NCI-H1930 (cell line): ENCODE data around the gene SRI.

ENCODE experiments used
- DNase-seq, 2 experiments: peaks; one replicate each; lab custom pipeline; 2025; lab: John Stamatoyannopoulos, UW

Gene SRI

GRCh38 chr7:88224601-88225275, 4.9 kb upstream of the SRI start:
- DNase-seq: no peak

- no peak for DNase-seq
These were observed 3.4 kb upstream of the SRI start for GRCh38 chr7:88223265-88223664.

GRCh38 chr7:88218836-88219605, 817 bp downstream of the SRI start:
- no peak for DNase-seq

- DNase-seq: no peak
These were observed 1.5 kb downstream of the SRI start for GRCh38 chr7:88218429-88218745.

GRCh38 chr7:88217675-88218428, 2.0 kb downstream of the SRI start:
- DNase-seq: no peak

GRCh38 chr7:88216276-88216675, 3.6 kb downstream of the SRI start:
- DNase-seq: no peak

GRCh38 chr7:88215295-88215694, 4.5 kb downstream of the SRI start:
- DNase-seq: no peak

GRCh38 chr7:88214456-88214855, 5.4 kb downstream of the SRI start:
- DNase-seq: no peak

- DNase-seq: no peak
These were observed 6.9 kb downstream of the SRI start for GRCh38 chr7:88212918-88213317.

GRCh38 chr7:88208521-88208920, 11.3 kb downstream of the SRI start:
- no peak for DNase-seq

- no peak for DNase-seq
These were observed 13.6 kb downstream of the SRI start for GRCh38 chr7:88206254-88206653.

- DNase-seq: no peak
These were observed 14.7 kb downstream of the SRI start for GRCh38 chr7:88205179-88205578.

GRCh38 chr7:88204525-88205110, 15.2 kb downstream of the SRI start:
- DNase-seq: peak in 1 of 2 experiments; percentile 19

- DNase-seq: no peak
These were observed 16.4 kb downstream of the SRI start for GRCh38 chr7:88203401-88203800.

- no peak for DNase-seq
These were observed 17.0 kb downstream of the SRI start for GRCh38 chr7:88202799-88203198.

GRCh38 chr7:88202278-88202677, 17.6 kb downstream of the SRI start:
- DNase-seq: no peak

- DNase-seq: no peak
These were observed 18.5 kb downstream of the SRI start for GRCh38 chr7:88201305-88201704.

- peak; percentile 26 to 28 for DNase-seq
These were observed 19.0 kb downstream of the SRI start for GRCh38 chr7:88200789-88201188.

GRCh38 chr7:88200261-88200660, 19.6 kb downstream of the SRI start:
- DNase-seq: no peak

GRCh38 chr7:88191911-88192310, 27.9 kb downstream of the SRI start:
- no peak for DNase-seq

GRCh38 chr7:88185650-88186049, 34.2 kb downstream of the SRI start:
- DNase-seq: no peak

- DNase-seq: no peak
These were observed 35.0 kb downstream of the SRI start for GRCh38 chr7:88184848-88185304.

GRCh38 chr7:88183051-88183450, 36.8 kb downstream of the SRI start:
- no peak for DNase-seq
